GM19468 (cell line): ENCODE data around the gene PRPF38A.

Experiments
- ATAC-seq: cut with Tn5 transposase; IDR thresholded peaks from one replicate; pipeline ENCODE4 v1.9.1; 2021; ENCODE audit warnings: mild to moderate bottlenecking, moderate library complexity, moderate number of reproducible peaks; ENCODE audit not compliant: unreplicated experiment; ENCODE audit errors: extremely low read depth

The PRPF38A gene

GRCh38 chr1:52393174-52393573 lies 11.2 kb upstream of the PRPF38A start:
- no peak for ATAC-seq

GRCh38 chr1:52399629-52400028 lies 4.8 kb upstream of the PRPF38A start:
- no peak for ATAC-seq

GRCh38 chr1:52400131-52400530 lies 4.3 kb upstream of the PRPF38A start:
- no peak for ATAC-seq

GRCh38 chr1:52402860-52403240 lies 1.6 kb upstream of the PRPF38A start:
- ATAC-seq = no peak

GRCh38 chr1:52403566-52404115 lies 761 bp upstream of the PRPF38A start:
- ATAC-seq = no peak

GRCh38 chr1:52404975-52405338 lies 555 bp downstream of the PRPF38A start:
- ATAC-seq = no peak

- ATAC-seq = no peak
These were observed 9.1 kb downstream of the PRPF38A start for GRCh38 chr1:52413410-52413989.

GRCh38 chr1:52414942-52415341 lies 10.5 kb downstream of the PRPF38A start:
- no peak for ATAC-seq

- no peak for ATAC-seq
These were observed 12.4 kb downstream of the PRPF38A start for GRCh38 chr1:52416811-52417210.

- no peak for ATAC-seq
These were observed 16.3 kb downstream of the PRPF38A start for GRCh38 chr1:52420713-52421112.

GRCh38 chr1:52423055-52423454 lies 18.7 kb downstream of the PRPF38A start:
- ATAC-seq = no peak

- ATAC-seq = no peak
These were observed 19.4 kb downstream of the PRPF38A start for GRCh38 chr1:52423771-52424170.

GRCh38 chr1:52424231-52424636 lies 19.8 kb downstream of the PRPF38A start:
- no peak for ATAC-seq

- ATAC-seq = no peak
These were observed 20.4 kb downstream of the PRPF38A start for GRCh38 chr1:52424813-52425212.

- ATAC-seq = no peak
These were observed 22.0 kb downstream of the PRPF38A start for GRCh38 chr1:52426371-52426770.

GRCh38 chr1:52427152-52427551 lies 22.8 kb downstream of the PRPF38A start:
- ATAC-seq = no peak

GRCh38 chr1:52432807-52433206 lies 28.4 kb downstream of the PRPF38A start:
- ATAC-seq = no peak

GRCh38 chr1:52435211-52435610 lies 30.8 kb downstream of the PRPF38A start:
- no peak for ATAC-seq

- ATAC-seq = no peak
These were observed 31.2 kb downstream of the PRPF38A start for GRCh38 chr1:52435650-52436049.

- ATAC-seq = no peak
These were observed 32.4 kb downstream of the PRPF38A start for GRCh38 chr1:52436817-52437216.

GRCh38 chr1:52439976-52440375 lies 35.6 kb downstream of the PRPF38A start:
- ATAC-seq = no peak

- no peak for ATAC-seq
These were observed 40.1 kb downstream of the PRPF38A start for GRCh38 chr1:52444463-52444862.
